GM12874 (cell line): Measurements from ENCODE around the gene AQP2.

Source experiments
- TF ChIP-seq, protein P1 (sequence below): IDR thresholded peaks from 2 replicates; pipeline ENCODE4 v1.5.1; 2011; ENCODE audit warnings: low read depth, mild to moderate bottlenecking, control low read depth, low read length, moderate library complexity; ENCODE audit not compliant: insufficient read depth

Gene AQP2

DNA sequence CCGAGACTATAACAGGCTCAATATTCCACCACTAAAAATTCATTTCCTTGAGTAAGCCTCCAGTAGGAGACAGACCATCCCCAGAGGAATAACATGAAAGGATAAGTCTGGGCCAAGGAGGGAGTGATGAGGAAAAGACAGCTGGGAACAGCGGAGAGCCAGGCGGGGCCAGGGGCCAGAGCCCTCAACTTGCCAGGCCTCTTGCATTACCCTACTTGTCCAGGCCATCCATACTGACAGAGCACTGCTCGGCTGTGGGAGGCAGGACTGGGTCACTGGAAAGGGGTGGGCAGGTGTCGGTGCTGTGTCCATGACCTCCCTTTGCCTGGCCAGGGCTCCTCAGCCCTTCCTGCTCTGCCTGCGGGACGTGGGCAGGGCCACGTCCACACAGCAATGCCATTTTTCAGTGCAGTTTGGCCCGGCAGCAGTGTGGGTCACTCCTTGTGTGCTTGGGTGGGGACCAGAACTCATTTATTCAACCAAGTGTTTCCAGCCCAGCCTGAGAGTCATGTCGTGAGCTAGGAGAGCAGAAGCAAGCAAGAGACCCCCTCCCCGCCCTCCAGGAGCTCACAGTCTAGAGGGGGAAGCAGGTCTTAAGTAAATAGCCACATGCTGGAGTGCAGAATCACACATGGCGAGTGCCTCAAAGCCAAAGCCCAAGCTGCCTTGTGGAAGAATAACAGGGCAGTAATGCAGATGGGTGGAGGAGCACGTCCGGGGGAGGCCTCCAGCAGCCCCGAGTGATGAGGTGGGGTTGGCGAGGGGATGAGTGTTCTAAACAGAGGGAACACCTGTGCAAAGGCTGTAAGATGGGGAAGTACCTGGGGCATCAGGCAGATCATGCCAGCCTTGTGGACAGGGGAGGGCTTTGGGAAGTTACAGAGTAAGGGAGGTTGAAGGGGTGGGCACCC, 37.9 kb upstream of the AQP2 start:
- TF ChIP-seq, protein P1, sequence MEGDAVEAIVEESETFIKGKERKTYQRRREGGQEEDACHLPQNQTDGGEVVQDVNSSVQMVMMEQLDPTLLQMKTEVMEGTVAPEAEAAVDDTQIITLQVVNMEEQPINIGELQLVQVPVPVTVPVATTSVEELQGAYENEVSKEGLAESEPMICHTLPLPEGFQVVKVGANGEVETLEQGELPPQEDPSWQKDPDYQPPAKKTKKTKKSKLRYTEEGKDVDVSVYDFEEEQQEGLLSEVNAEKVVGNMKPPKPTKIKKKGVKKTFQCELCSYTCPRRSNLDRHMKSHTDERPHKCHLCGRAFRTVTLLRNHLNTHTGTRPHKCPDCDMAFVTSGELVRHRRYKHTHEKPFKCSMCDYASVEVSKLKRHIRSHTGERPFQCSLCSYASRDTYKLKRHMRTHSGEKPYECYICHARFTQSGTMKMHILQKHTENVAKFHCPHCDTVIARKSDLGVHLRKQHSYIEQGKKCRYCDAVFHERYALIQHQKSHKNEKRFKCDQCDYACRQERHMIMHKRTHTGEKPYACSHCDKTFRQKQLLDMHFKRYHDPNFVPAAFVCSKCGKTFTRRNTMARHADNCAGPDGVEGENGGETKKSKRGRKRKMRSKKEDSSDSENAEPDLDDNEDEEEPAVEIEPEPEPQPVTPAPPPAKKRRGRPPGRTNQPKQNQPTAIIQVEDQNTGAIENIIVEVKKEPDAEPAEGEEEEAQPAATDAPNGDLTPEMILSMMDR = no peak

DNA sequence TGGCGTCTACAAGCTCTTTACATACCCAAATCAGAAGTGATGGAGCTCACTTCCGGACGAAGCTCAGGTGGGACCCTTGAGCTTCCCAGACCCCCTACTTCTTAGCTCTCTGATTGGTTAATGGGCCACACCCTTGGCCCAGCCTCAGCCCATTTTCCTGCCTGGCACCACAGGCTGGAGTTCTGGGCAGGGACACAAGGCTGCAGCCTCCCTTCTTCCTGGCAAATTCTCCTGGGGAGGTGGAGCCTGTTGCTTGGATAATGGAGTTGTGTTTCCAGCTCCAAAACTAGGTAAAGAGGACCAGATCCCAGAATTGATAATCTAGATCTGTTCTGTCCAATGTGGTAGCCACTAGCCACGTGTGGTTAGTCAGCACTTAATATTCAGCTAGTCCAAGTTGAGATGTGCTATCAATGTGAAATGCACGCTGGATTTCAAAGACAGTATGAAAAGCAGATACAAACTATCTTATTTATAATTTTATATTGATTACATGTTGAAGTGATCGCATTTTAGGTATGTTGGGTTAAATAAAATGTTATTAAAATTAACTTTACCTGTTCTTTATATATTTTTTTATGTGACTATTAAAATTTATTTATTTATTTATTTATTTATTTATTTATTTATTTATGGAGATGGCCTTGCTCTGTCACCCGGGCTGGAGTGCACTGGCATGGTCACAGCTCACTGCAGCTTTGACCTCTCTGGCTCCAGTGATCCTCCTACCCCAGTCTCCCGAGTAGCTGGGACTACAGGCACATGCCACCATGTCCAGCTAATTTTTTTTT, 34.2 kb upstream of the AQP2 start:
- TF ChIP-seq, protein P1 = no peak

DNA sequence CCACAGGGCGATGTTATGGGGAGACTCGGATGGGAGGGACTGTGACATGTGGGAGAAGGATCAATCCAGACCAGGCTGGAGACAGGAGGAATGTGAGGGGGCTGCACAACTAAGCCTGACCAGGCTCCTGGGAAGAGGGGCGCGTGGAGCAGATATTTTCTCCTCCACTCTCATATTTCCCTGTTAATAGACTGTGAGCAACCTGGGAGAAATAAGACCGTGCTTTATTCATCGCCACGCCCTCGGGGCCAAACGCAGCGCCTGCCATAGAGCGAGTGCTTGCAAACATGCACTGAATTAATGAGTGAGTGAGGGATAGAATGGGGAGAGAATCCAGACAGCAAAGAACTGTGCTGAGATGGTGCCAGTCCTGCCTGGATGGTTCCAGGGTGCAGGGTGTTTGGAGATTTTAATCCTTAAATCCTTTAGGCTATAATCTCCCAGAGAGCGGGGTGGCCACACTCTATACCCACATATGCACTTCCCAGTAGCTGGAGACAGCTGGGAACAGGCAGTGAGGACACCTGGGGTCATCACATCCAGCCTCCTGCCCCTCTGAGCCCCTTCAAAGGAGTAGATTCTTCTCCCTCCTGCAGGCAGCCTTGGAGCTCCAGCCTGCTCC, 33.3 kb upstream of the AQP2 start:
- TF ChIP-seq, protein P1 = no peak

DNA sequence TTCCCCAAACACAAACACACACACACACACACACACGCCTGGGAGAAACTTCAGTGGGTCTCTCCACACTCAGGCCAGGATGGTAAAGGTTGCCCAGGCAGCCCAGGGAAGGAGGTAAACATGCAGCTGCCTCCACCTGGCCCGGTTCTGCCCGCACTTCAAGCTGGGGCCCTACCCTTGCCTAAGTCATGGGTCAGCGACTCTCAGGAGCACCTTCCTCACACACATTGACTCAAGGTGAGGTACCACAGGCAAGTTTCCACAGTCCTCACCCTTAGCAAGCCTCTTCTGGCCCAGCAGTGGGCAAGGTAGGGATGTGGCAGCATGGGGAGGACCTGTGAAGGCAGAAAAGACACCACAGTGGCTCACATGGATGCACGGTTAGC, 32.8 kb upstream of the AQP2 start:
- TF ChIP-seq, protein P1 = no peak

DNA sequence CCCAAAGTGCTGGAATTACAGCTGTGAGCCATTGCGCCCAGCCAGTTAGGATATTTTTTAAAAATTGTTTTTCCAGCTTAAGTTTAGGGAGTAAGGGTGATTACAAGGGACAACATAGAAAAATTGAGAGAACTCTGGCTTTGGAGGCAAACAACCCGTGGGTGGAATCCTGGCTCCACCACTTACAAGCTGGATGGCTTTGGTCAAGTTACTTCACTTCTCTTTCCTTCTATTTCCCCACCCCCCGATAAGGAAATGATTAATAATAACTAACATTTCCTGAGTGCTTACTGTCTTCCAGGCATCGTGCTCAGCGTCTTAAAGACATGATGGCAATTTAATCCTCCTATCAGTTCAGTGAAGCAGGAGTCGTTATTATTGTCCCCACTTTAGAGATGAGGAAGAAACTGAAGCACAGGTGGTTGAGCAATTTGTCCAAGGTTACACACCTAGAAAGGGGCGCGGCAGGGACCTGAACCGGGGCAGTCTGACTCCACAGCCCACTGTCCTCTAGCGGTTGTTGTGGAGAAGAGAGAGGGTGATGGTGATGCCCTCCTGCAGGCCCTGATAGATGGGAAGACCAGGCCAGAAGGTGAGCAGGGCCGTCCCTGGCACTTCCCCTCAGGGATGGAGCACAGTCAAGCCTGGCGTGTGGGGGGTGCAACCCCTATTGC, 30.2 kb upstream of the AQP2 start:
- TF ChIP-seq, protein P1 = no peak

DNA sequence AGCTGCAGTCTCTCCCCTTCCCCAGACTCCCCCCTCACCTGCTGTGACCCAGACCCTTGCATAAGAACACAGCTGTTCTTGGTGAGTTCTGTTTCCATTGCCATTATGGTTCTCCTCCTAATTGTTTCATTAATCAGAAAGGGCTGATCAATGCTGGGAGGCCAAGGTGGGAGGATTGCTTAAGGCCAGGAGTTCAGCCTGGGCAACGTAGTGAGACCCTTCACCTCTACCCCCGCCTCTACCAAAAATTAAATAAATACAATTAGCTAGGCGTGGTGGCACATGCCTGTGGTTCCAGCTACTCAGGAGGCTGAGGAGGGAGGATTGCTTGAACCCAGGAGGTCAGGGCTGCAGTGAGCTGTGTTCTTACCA, 29.6 kb upstream of the AQP2 start:
- TF ChIP-seq, protein P1 = no peak
